GM03348 (cell line): ENCODE data around the gene CD84.
"Not testable (repeated sequence)": the region's sequence is repeated elsewhere in the genome, so short reads cannot be mapped to it uniquely, and the experiment has no call there.

ENCODE experiments used
- DNase-seq: peaks from one replicate; pipeline ENCODE4 v3.0.0; 2012; ENCODE audit warnings: low spot score

CD84 gene

GRCh38 chr1:160610569-160611242 is 31.4 kb upstream of the CD84 start:
- no peak for DNase-seq

- DNase-seq: no peak
Observed at GRCh38 chr1:160608941-160609340, 29.6 kb upstream of the CD84 start.

GRCh38 chr1:160608514-160608913 is 29.2 kb upstream of the CD84 start:
- no peak for DNase-seq

- DNase-seq: no peak
Observed at GRCh38 chr1:160608057-160608456, 28.8 kb upstream of the CD84 start.

- no peak for DNase-seq
Observed at GRCh38 chr1:160607672-160608032, 28.4 kb upstream of the CD84 start.

GRCh38 chr1:160607011-160607671 is 27.8 kb upstream of the CD84 start:
- peak; percentile 79 for DNase-seq

- no peak for DNase-seq
Observed at GRCh38 chr1:160606611-160607010, 27.3 kb upstream of the CD84 start.

GRCh38 chr1:160605792-160606479 is 26.6 kb upstream of the CD84 start:
- no peak for DNase-seq

GRCh38 chr1:160605205-160605604 is 25.9 kb upstream of the CD84 start:
- no peak for DNase-seq

GRCh38 chr1:160597705-160598104 is 18.4 kb upstream of the CD84 start:
- no peak for DNase-seq

- DNase-seq: no peak
Observed at GRCh38 chr1:160597051-160597450, 17.8 kb upstream of the CD84 start.

- no peak for DNase-seq
Observed at GRCh38 chr1:160590488-160590887, 11.2 kb upstream of the CD84 start.

- DNase-seq: no peak
Observed at GRCh38 chr1:160588468-160588867, 9.2 kb upstream of the CD84 start.

GRCh38 chr1:160584784-160585183 is 5.5 kb upstream of the CD84 start:
- no peak for DNase-seq

GRCh38 chr1:160582976-160583375 is 3.7 kb upstream of the CD84 start:
- not testable (repeated sequence) for DNase-seq

GRCh38 chr1:160581961-160582360 is 2.7 kb upstream of the CD84 start:
- DNase-seq: no peak

GRCh38 chr1:160580221-160580812 is 1.0 kb upstream of the CD84 start:
- DNase-seq: no peak

- no peak for DNase-seq
Observed at GRCh38 chr1:160578525-160579191, 638 bp downstream of the CD84 start.

GRCh38 chr1:160578175-160578524 is 1.1 kb downstream of the CD84 start:
- DNase-seq: no peak

- no peak for DNase-seq
Observed at GRCh38 chr1:160577671-160578070, 1.6 kb downstream of the CD84 start.

- DNase-seq: no peak
Observed at GRCh38 chr1:160576884-160577283, 2.4 kb downstream of the CD84 start.

- DNase-seq: no peak
Observed at GRCh38 chr1:160576390-160576789, 2.9 kb downstream of the CD84 start.
